Measurements from ENCODE around the gene CTAGE1.
"Not testable (repeated sequence)": the region's sequence is repeated elsewhere in the genome, so short reads cannot be mapped to it uniquely, and the experiment has no call there.

CTAGE1 gene, protein sequence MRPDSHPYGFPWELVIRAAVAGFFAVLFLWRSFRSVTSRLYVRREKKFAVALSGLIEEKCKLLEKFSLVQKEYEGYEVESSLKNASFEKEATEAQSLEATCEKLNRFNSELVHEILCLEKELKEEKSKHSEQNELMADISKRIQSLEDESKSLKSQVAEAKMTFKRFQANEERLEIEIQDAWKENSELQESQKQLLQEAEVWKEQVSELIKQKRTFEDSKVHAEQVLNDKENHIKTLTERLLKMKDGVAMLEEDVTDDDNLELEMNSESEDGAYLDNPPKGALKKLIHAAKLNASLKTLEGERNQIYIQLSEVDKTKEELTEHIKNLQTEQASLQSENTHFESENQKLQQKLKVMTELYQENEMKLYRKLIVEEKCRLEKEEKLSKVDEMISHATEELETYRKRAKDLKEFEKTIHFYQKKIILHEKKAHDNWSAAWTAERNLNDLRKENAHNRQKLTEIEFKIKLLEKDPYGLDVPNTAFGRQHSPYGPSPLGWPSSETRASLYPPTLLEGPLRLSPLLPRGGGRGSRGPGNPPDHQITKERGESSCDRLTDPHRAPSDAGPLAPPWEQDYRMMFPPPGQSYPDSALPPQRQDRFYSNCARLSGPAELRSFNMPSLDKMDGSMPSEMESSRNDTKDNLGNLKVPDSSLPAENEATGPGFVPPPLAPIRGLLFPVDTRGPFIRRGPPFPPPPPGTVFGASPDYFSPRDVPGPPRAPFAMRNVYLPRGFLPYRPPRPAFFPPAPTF

DNA sequence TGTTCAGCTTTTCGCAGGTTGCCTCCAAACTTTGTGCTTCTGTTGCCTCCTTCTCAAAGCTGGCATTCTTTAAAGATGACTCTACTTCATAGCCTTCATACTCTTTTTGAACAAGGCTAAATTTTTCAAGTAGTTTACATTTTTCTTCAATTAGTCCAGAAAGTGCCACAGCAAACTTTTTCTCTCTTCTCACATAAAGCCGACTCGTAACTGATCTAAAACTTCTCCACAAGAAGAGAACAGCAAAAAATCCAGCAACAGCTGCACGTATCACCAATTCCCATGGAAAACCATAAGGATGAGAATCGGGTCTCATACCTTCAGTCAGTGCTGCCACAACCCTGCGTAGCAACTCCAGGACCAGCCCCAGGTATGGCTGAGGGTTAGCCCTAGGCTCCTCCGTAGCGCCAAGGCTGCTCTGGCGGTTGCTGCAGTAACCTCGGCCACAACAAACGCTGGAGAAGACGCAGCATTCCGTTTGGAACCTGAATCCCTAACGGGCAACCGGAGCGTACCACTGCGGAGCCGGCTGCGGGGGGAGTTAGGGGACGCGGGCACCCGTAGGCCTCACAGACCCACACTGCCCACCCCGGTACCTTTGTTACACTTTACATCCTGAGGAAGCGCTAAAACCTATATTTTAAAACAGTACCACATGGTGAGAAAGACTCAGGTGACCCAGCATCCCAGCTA lies at the start of gene CTAGE1:
Gene CTAGE1 (minus strand): TSS at position 420 of the 693 bp plus-strand sequence. CDS start 104 bp downstream, at position 316.
- no peak for DNase-seq

DNA sequence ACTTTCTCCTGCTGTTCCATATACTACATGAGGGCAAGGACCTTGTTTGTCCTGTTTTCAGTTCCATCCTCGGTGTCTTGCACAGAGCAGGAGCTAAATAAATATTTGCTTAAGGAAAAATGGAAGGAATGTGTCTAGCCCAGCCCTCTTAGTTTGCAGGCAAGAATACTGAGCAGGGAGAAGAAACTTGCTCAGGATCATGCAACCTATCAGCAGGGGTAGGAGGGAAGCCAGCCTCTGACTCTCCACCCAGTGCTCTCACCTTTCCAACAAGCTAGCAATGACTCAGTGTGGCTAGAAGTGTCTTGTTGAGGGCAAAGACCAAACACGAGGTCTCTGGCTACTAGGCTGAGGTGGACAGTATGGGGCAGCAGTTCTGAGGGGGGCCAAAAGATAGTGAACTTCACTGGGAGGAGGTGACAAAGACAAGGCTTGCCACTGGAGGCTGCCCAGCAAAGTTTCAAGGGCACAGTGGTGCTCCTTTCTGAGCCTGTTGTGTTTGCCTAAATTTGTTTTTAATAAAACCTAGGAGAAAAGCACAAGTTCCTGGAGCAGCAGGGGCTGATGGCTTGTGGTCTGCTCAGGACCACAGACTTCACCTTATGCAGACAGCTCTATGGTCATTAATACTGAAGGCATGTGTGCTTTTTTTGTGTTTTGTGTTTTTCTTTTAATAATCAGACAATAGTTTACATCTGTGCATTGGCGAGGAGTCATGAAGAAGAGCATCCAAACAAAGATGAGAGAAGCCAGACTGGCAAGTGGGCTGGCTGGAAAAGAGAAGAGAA lies 49.1 kb upstream of the CTAGE1 start:
- no peak for DNase-seq

DNA sequence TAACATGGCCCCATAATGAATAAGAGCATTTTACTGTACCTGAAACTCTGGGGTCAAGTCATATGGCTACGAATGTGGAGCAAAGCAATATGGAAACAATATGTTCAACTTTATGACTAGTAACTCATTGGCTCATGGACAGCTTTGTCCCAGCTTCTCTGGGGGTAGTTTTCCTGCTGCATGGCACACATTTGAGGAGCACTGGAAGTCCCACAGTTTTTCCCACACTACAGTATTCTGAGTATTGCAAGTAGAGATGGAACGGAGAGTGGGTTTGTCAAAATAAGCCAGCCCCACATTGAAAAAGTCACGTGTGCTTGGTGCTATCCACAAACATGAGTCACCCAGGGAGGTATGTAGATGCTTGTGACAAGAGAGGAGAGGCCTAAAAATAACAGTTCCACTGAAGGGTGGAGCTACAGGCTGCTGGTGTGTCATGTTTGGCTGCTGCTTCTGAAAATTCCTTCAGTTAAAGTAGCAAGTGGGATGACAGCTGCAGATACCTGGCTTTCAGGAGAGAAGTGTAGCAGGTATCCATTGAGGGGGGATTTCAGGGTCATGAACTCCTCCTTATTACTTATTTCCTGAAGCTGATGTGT lies 48.2 kb upstream of the CTAGE1 start:
- no peak for DNase-seq

DNA sequence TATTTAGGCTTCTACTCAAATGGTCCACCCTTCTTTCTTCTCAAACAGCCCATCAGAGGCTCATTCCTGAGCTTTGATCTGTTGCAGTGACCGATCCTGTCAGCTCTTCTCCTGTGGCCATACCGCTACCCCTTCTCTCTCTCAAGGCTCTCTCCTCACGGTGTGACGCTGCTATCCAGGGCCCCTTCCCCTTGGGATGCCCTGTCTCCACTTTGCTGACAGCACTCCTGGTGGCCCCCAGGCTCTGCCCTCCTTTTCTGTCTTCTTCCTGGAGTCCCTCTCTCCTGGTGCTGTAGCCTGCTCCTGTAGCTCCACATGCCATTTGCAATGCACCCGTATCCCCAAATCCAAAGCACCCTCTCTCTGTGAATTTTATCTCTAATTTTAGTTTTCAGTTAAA lies 45.4 kb upstream of the CTAGE1 start:
- no peak for DNase-seq

DNA sequence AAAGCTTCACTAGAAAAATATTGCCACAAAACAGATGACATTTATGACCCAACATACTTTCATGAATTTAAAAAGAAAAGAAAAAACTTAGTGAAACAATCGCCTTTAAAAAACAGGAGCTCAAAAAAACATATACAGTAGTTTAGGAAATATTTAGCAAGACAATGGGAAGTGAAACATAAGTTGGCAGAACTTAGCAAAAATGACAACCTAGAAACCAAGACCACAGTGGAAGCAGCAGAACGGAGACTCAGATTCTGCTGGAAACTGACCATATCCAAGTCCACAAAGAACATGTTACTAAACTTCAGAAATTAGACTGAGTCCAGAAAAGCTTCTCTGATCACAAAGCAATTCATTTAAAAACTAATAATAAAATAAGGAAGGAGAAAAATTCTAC lies 41.8 kb upstream of the CTAGE1 start:
- no peak for DNase-seq

DNA sequence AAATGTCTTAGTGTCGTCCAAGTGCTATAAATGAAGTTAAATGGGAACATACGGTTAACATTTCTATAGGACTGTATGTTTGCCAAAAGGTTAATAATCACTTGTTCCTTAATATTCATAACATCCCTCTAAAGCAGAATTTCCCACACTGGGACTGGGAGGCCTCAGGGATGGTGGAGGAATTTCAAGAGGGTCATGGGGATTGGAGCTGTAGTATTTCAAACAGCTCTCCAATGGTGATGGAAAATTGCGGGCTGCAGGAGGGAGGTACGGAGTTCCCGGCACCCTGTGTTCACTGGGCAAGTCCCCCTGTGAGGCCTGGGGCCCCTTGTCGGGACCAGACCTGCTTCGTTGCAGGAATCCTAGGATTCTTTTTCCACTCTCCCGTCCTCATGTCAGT lies 39.8 kb upstream of the CTAGE1 start:
- DNase-seq = no peak

DNA sequence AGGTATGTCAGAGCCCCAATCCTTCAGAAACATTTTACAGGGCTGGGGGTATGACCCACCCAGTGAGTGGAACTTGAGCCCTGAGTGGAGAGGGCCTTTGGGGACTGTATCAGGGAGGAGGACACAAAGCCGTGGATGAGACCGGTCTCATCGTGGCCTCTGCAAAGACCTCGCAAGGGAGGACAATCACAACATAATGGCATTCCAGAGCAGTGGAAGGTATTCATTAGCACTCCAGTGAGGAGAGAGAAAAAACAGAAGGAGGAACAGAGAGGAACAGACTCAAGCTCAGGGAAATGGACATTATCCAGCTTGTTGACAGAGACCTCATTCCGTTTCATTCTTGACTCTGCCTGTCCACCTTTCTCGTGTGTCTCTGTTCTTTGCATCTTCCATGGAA lies 38.8 kb upstream of the CTAGE1 start:
- no peak for DNase-seq

DNA sequence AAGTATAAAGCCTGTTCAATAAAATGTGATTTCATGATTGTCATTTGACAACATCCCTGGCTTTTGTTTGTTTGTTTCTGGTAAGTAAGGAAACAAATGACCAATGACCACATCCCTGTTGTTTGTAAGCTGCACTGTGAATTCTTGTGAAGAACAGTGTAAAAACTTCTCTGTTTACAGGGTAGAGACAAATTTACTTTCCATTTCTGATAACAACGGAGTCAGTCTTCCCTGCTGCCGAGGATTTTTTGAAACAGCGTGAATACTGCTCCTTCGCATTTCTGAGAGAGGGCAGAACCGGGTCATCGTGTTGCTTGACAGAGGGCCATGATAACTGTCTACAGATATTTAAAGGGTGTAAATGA lies 38.4 kb upstream of the CTAGE1 start:
- DNase-seq = no peak

DNA sequence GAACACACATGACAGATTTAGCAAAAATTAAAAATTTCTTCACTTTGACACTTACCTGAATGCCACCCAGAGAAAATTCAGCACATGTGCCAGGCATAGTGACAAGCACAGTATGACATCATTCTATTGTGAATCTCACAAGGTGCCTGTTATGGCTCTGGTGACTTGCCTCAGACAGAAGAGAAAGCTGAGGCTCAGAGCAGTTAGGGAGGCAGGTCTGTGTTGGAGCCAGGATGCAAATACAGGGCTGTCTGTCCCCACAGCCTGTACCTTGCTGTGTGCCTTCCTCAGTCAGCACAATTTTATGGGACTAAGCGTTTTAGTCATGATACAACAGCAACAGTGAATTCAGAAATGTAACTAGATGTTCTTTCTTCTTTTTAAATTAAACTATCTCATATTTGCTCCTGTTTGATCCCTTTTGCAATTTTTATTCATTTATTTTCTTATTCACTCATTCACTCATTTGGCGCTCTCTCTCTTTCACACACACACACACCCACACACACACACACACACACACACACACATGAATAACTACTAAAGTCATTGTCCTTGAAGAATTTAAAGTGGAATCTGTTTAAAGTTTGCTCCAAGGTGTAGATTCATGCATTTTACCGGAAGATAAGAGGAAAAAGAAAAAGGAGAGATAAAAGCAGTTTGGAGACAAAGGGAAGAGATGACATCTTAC lies 37.9 kb upstream of the CTAGE1 start:
- no peak for DNase-seq

DNA sequence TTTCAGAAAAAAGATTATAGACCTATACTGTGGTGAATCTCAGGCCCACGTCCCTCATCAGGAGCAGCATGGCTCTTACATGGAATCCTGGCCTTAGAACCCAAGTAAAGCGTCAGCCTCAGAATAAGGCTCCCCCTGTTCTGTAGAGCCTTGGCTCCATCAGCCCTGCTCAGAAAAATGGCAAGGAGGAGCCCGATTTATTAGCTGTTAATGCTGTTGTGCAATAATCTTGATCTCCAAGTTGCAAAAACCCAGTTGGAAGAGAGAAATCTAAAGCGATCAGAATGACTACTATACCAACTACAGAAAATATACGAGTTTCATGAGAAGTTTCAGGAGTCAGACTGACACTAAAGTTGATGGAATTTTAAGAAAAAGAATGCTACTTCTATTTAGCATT lies 35.6 kb upstream of the CTAGE1 start:
- DNase-seq = no peak

DNA sequence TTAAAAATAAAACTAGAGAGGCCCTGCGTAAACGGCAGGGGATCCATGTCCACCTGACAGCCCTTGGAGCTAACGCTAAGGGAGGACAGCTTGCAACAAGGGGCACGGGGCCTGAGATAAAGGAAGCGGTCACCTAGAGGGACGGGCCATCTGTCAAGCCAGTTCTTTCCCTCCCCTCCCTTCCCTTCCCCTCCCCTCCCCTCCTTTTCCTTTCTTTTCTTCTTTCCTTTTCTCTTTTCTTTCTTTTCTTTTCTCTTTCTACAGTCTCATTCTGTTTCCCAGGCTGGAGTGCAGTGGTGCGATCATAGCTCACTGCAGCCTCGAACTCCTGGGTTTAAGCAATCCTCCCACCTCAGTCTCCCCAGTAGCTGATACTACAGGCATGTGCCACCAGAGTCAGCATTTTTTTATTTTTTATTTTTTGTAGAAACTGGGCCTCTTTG lies 34.5 kb upstream of the CTAGE1 start:
- no peak for DNase-seq

DNA sequence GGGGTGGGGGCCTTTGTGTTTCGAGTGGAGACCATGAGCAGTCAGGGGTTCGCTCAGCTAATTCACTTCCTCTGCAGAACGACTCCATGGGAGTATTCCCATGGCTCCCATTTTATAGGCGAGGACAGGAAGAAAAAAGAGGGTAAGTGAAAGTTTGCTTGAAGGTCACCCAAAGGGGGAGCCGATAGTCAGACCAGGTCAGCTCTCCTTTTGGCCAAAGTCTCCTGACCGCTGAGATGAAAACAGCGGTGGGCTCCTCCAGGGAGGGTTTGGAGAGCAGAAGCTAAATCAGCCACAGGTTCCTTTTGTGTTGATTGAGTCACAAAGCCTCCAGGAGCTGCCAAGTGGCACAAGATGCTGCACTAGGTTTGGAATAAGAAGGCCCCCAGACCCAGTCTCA lies 34.1 kb upstream of the CTAGE1 start:
- no peak for DNase-seq

DNA sequence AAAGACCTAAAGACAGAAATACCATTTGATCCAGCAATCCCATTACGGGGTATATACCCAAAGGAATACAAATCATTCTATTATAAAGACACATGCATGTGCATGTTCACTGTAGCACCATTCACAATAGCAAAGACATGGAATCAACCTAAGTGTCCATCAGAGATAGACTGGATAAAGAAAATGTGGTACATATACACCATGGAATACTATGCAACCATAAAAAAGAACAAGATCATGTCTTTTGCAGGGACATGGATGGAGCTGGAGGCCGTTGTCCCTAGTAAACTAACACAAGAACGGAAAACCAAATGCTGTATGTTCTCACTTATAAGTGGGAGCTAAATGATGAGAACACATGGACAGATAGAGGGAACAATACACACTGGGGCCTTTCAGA lies 33.1 kb upstream of the CTAGE1 start:
- DNase-seq = not testable (repeated sequence)

DNA sequence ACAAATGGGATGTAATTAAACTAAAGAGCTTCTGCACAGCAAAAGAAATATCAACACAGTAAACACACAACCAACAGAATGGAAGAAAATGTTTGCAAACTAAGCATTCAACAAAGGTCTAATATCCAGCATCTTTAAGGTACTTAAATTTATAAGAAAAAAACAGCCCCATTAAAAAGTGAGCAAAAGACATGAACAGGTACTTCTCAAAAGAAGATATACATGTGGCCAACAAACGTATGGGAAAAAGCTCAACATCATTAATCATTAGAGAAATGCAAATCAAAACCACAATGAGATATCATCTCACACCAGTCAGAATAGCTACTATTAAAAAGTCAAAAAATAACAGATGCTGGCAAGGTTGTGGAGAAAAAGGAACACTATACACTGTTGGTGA lies 32.6 kb upstream of the CTAGE1 start:
- not testable (repeated sequence) for DNase-seq

DNA sequence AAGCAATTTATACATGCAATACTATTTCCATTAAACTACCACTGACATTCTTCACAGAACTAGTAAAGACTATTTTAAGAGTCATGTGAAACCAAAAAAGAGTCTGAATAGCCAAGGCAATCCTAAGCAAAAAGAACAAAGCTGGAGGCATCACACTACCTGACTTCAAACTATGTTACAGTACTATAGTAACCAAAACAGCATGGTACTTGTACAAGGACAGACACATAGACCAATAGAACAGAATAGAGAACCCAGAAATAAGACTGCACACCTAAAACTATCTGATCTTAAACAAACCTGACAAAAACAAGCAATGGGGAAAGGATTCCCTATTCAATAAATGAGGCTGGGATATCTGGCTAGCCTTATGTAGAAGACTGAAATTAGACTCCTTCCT lies 32.0 kb upstream of the CTAGE1 start:
- not testable (repeated sequence) for DNase-seq

DNA sequence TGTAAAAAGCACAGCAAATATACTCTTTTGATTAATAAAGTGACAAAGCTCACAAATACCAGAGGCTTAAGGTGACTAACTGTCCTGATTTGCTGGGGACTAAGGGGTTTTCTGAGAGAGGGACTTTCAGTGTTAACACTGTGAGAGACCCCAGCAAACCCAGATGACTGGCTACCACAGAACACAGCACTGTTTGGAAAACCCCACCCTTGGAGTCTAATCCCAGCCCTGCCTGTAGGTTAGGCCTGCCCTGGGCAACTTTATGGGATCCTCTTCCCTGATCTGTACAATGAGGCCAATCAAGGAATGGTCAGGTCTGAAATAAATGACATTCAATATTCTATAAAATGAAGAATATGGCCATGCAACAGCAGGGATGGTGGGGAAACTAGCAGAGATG lies 30.5 kb upstream of the CTAGE1 start:
- no peak for DNase-seq

DNA sequence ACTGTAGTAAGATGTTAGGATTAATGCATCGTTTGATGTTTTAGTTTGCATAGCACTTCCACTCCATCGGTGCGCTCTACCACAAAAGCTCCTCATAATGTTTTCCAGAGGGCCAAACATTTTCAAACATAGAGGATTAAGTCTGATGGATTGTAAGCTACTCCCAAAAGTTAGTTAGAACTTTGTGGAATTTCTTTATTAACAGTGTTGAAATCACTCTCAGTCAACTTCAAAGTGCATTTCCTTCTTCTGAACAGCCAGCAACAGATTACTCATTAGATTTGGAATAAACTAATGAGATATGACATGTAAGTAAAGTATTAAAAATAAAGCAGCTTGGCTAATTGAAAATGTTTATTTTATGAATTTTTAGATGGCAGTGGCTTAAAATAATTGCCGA lies 30.1 kb upstream of the CTAGE1 start:
- no peak for DNase-seq

DNA sequence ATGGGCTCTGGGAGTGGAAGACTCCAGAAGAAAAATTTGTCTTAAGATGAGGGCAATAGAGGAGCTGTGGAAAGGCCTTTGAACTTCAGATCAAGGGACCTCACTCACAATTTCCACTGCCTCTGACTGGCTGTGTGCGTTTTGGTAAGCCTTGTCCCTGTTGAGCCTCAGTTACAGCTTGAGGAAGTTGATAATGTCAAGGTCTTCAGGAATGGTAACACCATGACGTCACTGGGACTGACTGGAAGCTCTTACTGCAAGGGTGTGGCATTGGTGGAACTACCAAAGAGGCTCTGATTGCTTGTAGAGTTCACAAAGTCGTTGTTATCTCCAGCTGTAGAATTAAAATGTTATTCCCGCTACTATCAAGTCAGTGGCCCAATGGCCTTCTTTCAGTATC lies 29.2 kb upstream of the CTAGE1 start:
- no peak for DNase-seq

DNA sequence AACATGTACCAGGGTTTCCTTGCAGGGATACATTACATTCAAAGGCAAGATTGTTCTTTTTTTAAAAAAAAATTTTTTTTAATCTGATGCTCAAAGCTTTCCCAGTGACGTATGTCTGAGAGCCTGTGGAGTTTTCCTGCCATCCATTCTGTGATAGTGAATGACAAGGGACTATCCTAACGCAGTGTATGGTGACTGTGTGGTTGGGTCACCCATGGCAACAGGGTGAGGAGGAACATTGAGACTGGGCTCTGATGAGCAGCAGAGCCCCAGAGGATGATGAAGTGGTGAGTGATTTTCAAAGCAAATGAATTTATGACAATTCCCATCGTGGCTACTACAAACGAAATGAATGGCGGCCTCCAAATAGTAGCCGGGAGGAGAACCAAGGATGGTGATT lies 28.6 kb upstream of the CTAGE1 start:
- DNase-seq = no peak

DNA sequence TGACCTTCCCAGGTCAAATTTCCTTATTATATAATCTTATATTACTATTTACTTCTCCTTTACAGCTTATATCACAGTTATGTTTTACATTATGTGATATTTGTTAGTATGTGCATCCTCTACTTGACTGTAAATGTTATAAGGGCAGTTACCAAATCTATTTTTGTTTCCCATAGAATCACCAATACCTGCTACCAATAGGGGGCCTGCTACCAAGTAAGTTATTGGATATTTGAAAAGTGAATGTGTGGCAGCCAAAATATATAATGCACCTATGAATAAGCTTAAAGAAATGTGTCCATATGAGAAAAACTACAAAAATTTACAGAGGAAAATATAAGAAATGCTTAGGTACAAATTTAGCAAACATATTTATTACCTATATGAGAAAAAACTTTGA lies 23.9 kb upstream of the CTAGE1 start:
- no peak for DNase-seq

DNA sequence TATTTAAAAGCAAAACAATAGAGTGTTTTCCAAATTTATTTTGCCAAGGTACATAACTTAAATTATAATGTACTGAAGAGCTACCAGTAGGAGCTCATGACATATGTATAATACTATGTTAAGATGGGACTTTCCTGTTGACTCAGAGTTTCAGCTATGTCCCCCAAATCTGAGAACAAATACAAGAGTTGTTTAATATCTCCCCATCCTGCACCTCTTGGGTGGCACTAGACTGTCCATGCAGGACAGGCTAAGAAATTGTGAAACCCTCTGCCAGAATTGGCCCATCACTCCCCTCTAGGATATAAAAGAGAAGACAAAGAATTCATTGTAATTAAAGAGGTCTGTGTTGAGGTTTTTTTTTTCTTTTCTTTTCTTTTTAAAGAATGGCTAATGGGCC lies 21.7 kb upstream of the CTAGE1 start:
- DNase-seq = no peak

DNA sequence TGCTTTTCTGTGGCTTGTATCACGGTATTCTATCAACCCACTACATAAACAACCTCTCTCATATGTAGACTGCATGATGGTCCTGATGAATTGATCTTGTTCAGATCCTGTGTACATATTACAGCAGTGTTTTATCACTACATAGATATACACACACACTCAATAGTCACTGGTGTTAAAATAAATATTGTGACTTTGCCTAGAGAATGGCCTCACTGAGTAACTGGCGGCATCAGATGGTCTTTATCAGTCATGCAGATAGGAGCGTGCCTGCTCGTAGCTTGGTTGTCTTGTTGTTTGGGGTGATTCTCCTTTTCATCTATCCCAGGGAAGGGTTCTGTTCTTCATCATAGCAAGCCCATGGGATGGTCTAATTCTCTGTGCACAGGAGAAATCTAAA lies 18.4 kb upstream of the CTAGE1 start:
- no peak for DNase-seq
